WERI-Rb-1 (cell line): ENCODE data around the gene SH3GLB2.

Experiments
- DNase-seq: peaks from one replicate; pipeline ENCODE4 v3.0.0-alpha.2; 2020
- H3K27ac ChIP-seq: fragments of 250-450 bp; sonication (Bioruptor Pico); 2 replicates; pipeline ENCODE4 v1.5.1; 2020; ENCODE audit warnings: mild to moderate bottlenecking, moderate library complexity
- H3K27me3 ChIP-seq: fragments of 250-450 bp; sonication (Bioruptor Pico); 2 replicates; pipeline ENCODE4 v1.5.1; 2021; ENCODE audit warnings: mild to moderate bottlenecking, low read depth, moderate library complexity; ENCODE audit not compliant: insufficient read depth, severe bottlenecking
- H3K36me3 ChIP-seq: fragments of 250-450 bp; sonication (Bioruptor Pico); 2 replicates; pipeline ENCODE4 v1.5.1; 2020; ENCODE audit warnings: mild to moderate bottlenecking, moderate library complexity
- H3K4me3 ChIP-seq: 2 replicates; pipeline ENCODE4 v1.5.1; 2011; ENCODE audit warnings: low read depth, mild to moderate bottlenecking, control low read depth, low read length
- H3K9me3 ChIP-seq: fragments of 250-450 bp; sonication (Bioruptor Pico); 2 replicates; pipeline ENCODE4 v1.5.1; 2021; ENCODE audit warnings: mild to moderate bottlenecking, moderate library complexity; ENCODE audit not compliant: severe bottlenecking
- CTCF ChIP-seq: IDR thresholded peaks from 2 replicates; pipeline ENCODE4 v1.5.1; 2011; ENCODE audit warnings: low read depth, mild to moderate bottlenecking, control low read depth, inconsistent platforms, low read length

Gene SH3GLB2

GRCh38 chr9:129059796-129060785 is 32.0 kb upstream of the SH3GLB2 start:
- no peaks in the 10 kb centered on the region for H3K27me3 ChIP-seq
- H3K4me3 ChIP-seq: no peak overlapping the region
- no peak overlapping the region for H3K27ac ChIP-seq
- peaks cover 40% of the 10 kb centered on the region for H3K36me3 ChIP-seq
- no peak for TF ChIP-seq CTCF
- no peak for DNase-seq
- H3K9me3 ChIP-seq: no peaks in the 10 kb centered on the region

DNA sequence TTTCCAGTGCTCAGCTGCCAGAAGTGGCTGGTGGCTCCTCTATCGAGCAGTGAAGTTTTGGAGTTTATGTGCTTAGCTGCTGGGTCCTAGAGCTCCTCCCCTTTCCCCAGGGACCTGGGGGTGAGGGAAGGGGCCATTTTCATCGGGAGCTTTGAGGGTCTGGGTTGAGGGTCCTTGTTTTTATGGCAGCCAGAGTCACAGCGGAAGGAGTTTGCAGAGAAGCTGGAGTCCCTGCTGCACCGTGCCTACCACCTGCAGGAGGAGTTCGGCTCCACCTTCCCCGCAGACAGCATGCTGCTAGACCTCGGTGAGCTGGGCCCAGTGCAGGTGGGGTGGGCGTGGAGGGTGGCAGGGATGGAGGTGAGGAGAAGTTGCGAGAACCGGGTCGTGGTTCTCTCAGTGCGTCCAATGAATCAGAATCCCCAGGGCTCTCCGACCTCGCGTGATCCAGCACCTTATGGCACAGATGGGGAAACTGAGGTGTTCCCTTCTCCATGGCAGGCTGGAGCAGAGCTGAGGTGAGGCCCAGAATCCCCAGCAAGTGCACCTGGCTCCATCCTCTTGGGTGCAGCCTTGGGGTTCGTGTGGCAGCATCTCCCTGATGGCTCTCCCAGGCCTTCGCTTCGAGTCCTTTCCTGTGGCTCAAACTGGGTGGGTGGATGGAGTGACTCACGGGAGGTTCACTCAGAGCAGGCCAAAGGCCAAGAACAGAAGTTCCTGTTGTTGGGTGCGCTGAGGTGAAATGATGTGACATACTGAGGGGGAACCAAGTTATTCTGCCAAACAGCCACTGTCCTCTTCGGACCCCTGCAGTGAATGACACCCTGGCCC is 31.0 kb upstream of the SH3GLB2 start:
- Histone ChIP-seq H3K9me3 (no peaks in the 10 kb centered on the region), H3K36me3 (peaks cover 33% of the 10 kb centered on the region), H3K27ac (no peak overlapping the region), H3K27me3 (no peaks in the 10 kb centered on the region), H3K4me3 (no peak overlapping the region)
- no peak for TF ChIP-seq CTCF
- DNase-seq: no peak

DNA sequence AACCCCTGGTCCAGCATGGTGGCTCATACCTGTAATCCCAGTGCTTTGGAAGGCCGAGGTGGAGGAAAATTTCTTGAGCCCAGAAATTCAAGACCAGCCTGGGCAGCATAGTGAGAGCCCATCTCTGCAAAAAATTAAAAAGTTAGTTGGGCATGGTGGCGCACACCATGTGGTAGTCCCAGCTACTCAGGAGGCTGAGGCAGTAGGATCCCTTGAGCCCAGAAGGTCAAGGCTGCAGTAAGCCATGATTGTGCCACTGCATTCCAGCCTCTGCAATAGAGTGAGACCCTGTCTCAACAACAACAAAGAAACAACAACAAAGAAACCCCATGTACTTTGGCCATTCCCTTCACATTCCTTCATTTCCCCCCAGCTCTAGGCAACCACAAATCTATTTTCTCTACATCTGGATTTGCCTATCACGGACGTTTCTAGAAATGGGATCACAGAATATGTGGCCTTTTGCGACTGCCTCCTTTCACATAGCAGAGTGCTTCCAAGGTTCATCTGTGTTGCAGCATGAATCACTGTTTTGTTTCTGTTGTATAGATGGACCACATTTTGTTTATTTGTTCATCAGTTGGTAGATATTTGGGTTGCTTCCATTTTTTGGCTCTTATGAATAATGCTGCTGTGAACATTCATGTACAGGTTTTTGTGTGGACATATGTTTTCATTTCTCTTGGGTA is 26.2 kb upstream of the SH3GLB2 start:
- no peaks in the 10 kb centered on the region for H3K27me3 ChIP-seq
- H3K9me3 ChIP-seq: no peaks in the 10 kb centered on the region
- H3K4me3 ChIP-seq: no peak overlapping the region
- no peak overlapping the region for H3K27ac ChIP-seq
- DNase-seq: no peak
- peaks cover 50% of the 10 kb centered on the region for H3K36me3 ChIP-seq
- no peak for TF ChIP-seq CTCF

- no peaks in the 10 kb centered on the region for H3K9me3 ChIP-seq
- no peak for TF ChIP-seq CTCF
- no peak overlapping the region for H3K27ac ChIP-seq
- no peak overlapping the region for H3K4me3 ChIP-seq
- peaks cover 50% of the 10 kb centered on the region for H3K36me3 ChIP-seq
- no peaks in the 10 kb centered on the region for H3K27me3 ChIP-seq
- no peak for DNase-seq
Measured at GRCh38 chr9:129053020-129053419, 24.9 kb upstream of the SH3GLB2 start.

DNA sequence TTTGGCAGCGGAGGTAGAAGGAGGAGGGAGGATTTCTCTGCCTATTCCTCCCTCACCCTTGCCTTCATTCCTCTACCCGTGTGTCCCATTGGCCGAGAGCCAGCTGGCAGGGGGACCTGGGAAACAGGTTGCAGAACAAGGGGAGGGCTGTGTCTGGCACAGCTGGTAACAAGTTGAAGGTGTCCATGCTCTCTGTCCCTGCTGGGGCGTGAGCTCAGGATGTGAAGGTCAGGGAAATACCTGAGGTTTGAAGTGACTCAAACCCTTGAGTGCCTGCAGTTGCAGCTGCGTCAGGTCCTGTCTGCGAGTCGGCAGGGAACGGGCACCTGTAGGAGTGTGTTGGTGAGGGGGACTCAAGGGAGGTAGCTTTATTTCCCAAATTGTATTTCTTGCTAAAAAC is 24.5 kb upstream of the SH3GLB2 start:
- Histone ChIP-seq H3K27me3 (no peaks in the 10 kb centered on the region), H3K36me3 (peaks cover 50% of the 10 kb centered on the region), H3K27ac (no peak overlapping the region), H3K4me3 (no peak overlapping the region), H3K9me3 (no peaks in the 10 kb centered on the region)
- TF ChIP-seq CTCF: no peak
- no peak for DNase-seq
